ENCODE results near the gene RCBTB1. TPM values are rescaled to one million over a fixed set of nuclear protein-coding genes. Genes with fewer than 3 reads are reported as not detected.
A peak's percentile ranks its signal among the peaks of the same experiment; 100 is the strongest.

The RCBTB1 gene
- total and polyA plus RNA-seq, 2 donors from 2014 or later, result 14.8 to 18.9 TPM

- Histone ChIP-seq H3K9ac (ENCODE audit: low read length in 3 of 3) (no peak overlapping the region), H3K9me3 (ENCODE audit: control insufficient read depth in 2 of 3, insufficient read depth in 1 of 3, low read length in 3 of 3) (no peaks in the 10 kb centered on the region), H3K27ac (ENCODE audit: low read depth in 2 of 2, low read length in 2 of 2) (no peak overlapping the region), H3K27me3 (ENCODE audit: control insufficient read depth, insufficient read depth, low read length) (no peaks in the 10 kb centered on the region), H3K4me3 (ENCODE audit: low read length in 3 of 3) (no peak overlapping the region), H3K4me1 (ENCODE audit: control insufficient read depth in 2 of 3, insufficient read depth in 2 of 3, low read depth in 1 of 3, low read length in 3 of 3) (peaks cover 0 to 8% (median 0%) of the 10 kb centered on the region in 3 donors), H3K36me3 (ENCODE audit: control insufficient read depth in 2 of 3, insufficient read depth in 3 of 3, low read length in 3 of 3) (no peaks in the 10 kb centered on the region)
- FAIRE-seq, result no peak
- intact Hi-C loops (cut with DNase I), result no loop called here
- no peak for TF ChIP-seq CTCF (IDR thresholded peaks at IDR 0.05; ENCODE audit: borderline replicate concordance, extremely low read depth, insufficient read depth)
- no peak for DNase-seq
These were observed 44.0 kb upstream of the RCBTB1 start for GRCh38 chr13:49629196-49629938.

- no peaks in the 10 kb centered on the region for H3K36me3 ChIP-seq (ENCODE audit: control insufficient read depth in 2 of 3, insufficient read depth in 3 of 3, low read length in 3 of 3)
- no peak for TF ChIP-seq CTCF (IDR thresholded peaks at IDR 0.05; ENCODE audit: borderline replicate concordance, extremely low read depth, insufficient read depth)
- no peak within 1 kb of the TSS for H3K27ac ChIP-seq (ENCODE audit: low read depth in 2 of 2, low read length in 2 of 2)
- FAIRE-seq, result no peak
- H3K9ac ChIP-seq (ENCODE audit: low read length in 3 of 3), result no peak within 1 kb of the TSS
- peak in 2 of 5 donors; percentile 26 to 47 for DNase-seq
- intact Hi-C loops (cut with DNase I), result no loop called here
- H3K4me3 ChIP-seq (ENCODE audit: low read length in 3 of 3), result no peak within 1 kb of the TSS
- no peaks in the 10 kb centered on the region for H3K9me3 ChIP-seq (ENCODE audit: control insufficient read depth in 2 of 3, insufficient read depth in 1 of 3, low read length in 3 of 3)
- H3K27me3 ChIP-seq (ENCODE audit: control insufficient read depth, insufficient read depth, low read length), result no peaks in the 10 kb centered on the region
- peaks cover 0 to 8% (median 0%) of the 10 kb centered on the region in 3 donors for H3K4me1 ChIP-seq (ENCODE audit: control insufficient read depth in 2 of 3, insufficient read depth in 2 of 3, low read depth in 1 of 3, low read length in 3 of 3)
These were observed 42.7 kb upstream of the RCBTB1 start, which contains the start of gene ARL11 for GRCh38 chr13:49627831-49628652. Gene ARL11 (plus strand): TSS chr13:49628507. CDS start chr13:49630448, 1,941 bp downstream.

- DNase-seq (no peak), FAIRE-seq (no peak)
- Histone ChIP-seq H3K9ac (ENCODE audit: low read length in 3 of 3) (no peak overlapping the region), H3K4me1 (ENCODE audit: control insufficient read depth in 2 of 3, insufficient read depth in 2 of 3, low read depth in 1 of 3, low read length in 3 of 3) (peaks cover 0 to 8% (median 0%) of the 10 kb centered on the region in 3 donors), H3K4me3 (ENCODE audit: low read length in 3 of 3) (peak overlapping the region in 1 of 3 donors; percentile 39), H3K36me3 (ENCODE audit: control insufficient read depth in 2 of 3, insufficient read depth in 3 of 3, low read length in 3 of 3) (no peaks in the 10 kb centered on the region), H3K9me3 (ENCODE audit: control insufficient read depth in 2 of 3, insufficient read depth in 1 of 3, low read length in 3 of 3) (no peaks in the 10 kb centered on the region), H3K27ac (ENCODE audit: low read depth in 2 of 2, low read length in 2 of 2) (peak overlapping the region in 1 of 2 donors; percentile 34), H3K27me3 (ENCODE audit: control insufficient read depth, insufficient read depth, low read length) (no peaks in the 10 kb centered on the region)
- intact Hi-C loops (cut with DNase I), result no loop called here
- TF ChIP-seq CTCF (IDR thresholded peaks at IDR 0.05; ENCODE audit: borderline replicate concordance, extremely low read depth, insufficient read depth), result no peak
These were observed 40.2 kb upstream of the RCBTB1 start for GRCh38 chr13:49625392-49626079.

All from kidney (tissue), 14 donors.